ENCODE results near the gene CFAP20DC.

CFAP20DC gene

DNA sequence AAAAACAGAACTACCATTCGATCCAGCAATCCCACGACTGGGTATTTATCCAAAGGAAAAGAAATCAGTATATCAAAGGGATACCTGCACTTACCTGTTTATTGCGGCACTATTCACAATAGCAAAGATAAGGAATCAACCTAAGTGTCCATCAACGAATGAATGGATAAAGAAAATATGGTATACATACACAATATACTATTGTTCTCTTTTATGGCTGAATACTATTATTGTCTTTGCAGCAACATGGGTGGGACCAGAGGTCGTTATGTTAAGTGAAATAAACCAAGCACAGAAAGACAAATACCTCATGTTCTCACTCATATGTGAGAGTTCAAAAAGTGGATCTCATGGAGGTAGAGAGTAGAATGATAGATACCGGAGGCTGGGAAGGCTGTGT lies 264.9 kb downstream of the CFAP20DC start:
- no peak for DNase-seq (ENCODE audit: low read depth)
- H3K4me3 ChIP-seq (ENCODE audit: low read depth, low read length), result no peak overlapping the region
- TF ChIP-seq, protein P1, sequence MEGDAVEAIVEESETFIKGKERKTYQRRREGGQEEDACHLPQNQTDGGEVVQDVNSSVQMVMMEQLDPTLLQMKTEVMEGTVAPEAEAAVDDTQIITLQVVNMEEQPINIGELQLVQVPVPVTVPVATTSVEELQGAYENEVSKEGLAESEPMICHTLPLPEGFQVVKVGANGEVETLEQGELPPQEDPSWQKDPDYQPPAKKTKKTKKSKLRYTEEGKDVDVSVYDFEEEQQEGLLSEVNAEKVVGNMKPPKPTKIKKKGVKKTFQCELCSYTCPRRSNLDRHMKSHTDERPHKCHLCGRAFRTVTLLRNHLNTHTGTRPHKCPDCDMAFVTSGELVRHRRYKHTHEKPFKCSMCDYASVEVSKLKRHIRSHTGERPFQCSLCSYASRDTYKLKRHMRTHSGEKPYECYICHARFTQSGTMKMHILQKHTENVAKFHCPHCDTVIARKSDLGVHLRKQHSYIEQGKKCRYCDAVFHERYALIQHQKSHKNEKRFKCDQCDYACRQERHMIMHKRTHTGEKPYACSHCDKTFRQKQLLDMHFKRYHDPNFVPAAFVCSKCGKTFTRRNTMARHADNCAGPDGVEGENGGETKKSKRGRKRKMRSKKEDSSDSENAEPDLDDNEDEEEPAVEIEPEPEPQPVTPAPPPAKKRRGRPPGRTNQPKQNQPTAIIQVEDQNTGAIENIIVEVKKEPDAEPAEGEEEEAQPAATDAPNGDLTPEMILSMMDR (IDR thresholded peaks at IDR 0.05; ENCODE audit: insufficient read depth, low read depth, low read length, missing control alignments), result no peak

DNA sequence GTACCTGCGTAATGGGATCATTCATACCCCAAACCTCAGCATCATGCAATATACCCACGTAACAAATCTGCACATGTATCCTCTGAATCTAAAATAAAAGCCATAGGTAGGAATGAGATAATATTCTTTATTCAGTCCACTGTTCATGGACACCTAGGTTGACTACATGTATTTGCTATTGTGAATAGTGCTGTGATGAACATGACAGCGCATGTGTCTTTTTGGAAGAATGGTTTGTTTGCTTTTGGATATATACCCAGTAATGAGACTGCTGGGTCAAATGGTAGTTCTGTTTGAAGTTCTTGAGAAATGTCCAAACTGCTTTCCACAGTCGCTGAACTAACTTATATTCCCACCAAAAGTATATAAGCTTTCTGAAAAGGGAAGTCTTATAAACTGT lies 265.4 kb downstream of the CFAP20DC start:
- TF ChIP-seq, protein P1 (IDR thresholded peaks at IDR 0.05; ENCODE audit: insufficient read depth, low read depth, low read length, missing control alignments), result no peak
- H3K4me3 ChIP-seq (ENCODE audit: low read depth, low read length), result no peak overlapping the region
- no peak for DNase-seq (ENCODE audit: low read depth)

DNA sequence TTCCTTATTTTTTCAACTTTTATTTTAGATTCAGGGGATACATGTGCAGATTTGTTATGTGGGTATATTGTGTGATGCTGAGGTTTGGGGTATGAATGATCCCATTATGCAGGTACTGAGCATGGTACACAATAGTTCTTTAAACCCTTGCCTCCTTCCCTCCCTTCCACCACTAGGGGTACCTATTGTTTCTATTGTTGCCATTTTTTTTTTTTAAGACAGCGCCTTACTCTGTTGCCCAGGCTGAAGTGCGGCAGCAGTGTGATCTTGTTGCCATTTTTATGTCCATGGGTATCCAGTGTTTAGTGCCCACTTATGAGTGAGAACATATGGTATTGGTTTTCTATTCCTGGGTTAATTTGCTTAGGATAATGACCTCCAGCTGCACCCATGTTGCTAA lies 266.0 kb downstream of the CFAP20DC start:
- TF ChIP-seq, protein P1 (IDR thresholded peaks at IDR 0.05; ENCODE audit: insufficient read depth, low read depth, low read length, missing control alignments), result no peak
- H3K4me3 ChIP-seq (ENCODE audit: low read depth, low read length), result no peak overlapping the region
- DNase-seq (ENCODE audit: low read depth), result no peak

DNA sequence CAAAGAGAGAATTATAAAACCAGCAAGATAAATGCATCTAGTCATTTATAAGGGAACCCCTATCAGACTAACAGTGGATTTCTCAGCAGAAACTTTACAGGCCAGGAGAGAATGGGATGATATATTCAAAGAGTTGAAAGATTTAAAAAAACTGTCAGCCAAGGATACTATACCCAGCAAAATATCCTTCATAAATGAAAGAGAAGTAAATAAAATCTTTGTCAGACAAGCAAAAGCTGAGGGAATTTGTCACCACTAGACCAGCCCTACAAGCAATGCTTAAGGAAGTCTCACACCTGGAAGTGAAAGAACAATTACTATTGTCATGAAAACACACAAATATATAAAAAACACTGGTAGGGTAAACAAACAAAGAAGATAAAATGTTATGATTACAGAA lies 269.9 kb downstream of the CFAP20DC start:
- DNase-seq (ENCODE audit: low read depth), result no peak
- no peak overlapping the region for H3K4me3 ChIP-seq (ENCODE audit: low read depth, low read length)
- TF ChIP-seq, protein P1 (IDR thresholded peaks at IDR 0.05; ENCODE audit: insufficient read depth, low read depth, low read length, missing control alignments), result no peak

DNA sequence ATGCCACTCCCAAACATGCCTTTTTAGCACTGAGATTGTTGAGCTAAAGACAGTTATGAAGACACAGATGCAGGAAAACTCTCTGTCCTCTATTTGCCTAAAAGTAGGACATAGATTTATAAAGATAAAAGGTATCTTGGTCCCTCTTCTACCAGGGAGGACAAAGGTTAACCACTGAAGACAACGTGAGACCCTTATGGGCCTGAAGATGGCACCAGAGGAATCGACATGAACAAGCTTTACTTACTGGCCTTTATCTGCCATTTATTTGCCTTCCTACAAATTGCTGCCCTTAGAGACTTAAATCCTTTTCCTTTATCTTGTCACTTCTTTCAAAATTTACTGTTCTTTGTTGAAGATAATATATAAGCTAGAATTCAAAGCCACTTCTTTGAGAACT lies 273.6 kb downstream of the CFAP20DC start:
- TF ChIP-seq, protein P1 (IDR thresholded peaks at IDR 0.05; ENCODE audit: insufficient read depth, low read depth, low read length, missing control alignments), result no peak
- peak; percentile 4 for DNase-seq (ENCODE audit: low read depth)

DNA sequence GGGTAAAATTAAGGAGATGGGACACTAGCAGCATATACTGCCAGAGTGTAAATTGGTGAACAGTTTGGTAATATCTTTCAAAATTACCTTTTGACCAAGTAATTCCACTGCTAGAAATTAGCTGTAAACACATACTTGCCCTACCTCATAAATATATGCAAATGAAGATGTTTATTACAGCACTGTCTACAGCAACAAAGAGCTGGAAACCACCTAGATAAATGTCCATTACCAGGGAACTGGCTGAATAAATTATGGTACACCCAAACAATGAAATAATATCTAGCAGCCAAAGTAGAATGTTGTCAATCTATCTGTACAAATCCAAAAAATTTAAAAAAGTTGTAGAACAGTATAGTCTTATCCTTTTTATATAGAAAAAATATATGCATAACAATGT lies 277.4 kb downstream of the CFAP20DC start:
- DNase-seq (ENCODE audit: low read depth), result no peak
- TF ChIP-seq, protein P1 (IDR thresholded peaks at IDR 0.05; ENCODE audit: insufficient read depth, low read depth, low read length, missing control alignments), result no peak
- no peak overlapping the region for H3K4me3 ChIP-seq (ENCODE audit: low read depth, low read length)

More for the DNA sequence above, 273.6 kb downstream of the CFAP20DC start:
- no peak overlapping the region for H3K4me3 ChIP-seq (ENCODE audit: low read depth, low read length)

DNA sequence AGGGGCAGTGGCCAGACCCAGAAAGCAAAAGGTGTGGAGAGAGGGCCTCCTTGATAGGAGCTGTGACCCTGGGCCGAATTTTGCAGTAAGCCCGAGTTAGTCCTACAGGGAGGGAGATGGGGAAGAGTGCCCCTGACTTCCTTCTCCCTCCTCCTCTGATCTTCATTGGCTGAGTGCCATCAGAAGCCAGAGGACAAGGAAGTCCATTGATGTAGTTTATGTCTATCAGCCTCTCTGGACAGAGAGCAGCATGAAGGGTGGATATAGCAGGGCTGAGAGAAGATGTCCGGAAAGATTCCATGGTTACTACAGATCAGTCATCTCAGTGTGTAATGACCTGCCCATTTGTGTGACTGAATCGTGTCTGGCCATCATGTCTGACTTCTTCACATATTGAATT lies 280.8 kb downstream of the CFAP20DC start:
- TF ChIP-seq, protein P1 (IDR thresholded peaks at IDR 0.05; ENCODE audit: insufficient read depth, low read depth, low read length, missing control alignments), result no peak
- no peak overlapping the region for H3K4me3 ChIP-seq (ENCODE audit: low read depth, low read length)
- DNase-seq (ENCODE audit: low read depth), result no peak
